HL-60/S4 treated with retinoic acid at 250 ng/mL for 4 days and 3 days (cell line): ENCODE data around the gene SNX30.

Experiments used
- in situ Hi-C: fragments of 300-500 bp; cut with MboI; formaldehyde crosslinking; loops from 2 replicates; pipeline ENCODE4 v1.7.0; 2022; ENCODE audit warnings: low sequenced_read_pairs

SNX30 gene

DNA sequence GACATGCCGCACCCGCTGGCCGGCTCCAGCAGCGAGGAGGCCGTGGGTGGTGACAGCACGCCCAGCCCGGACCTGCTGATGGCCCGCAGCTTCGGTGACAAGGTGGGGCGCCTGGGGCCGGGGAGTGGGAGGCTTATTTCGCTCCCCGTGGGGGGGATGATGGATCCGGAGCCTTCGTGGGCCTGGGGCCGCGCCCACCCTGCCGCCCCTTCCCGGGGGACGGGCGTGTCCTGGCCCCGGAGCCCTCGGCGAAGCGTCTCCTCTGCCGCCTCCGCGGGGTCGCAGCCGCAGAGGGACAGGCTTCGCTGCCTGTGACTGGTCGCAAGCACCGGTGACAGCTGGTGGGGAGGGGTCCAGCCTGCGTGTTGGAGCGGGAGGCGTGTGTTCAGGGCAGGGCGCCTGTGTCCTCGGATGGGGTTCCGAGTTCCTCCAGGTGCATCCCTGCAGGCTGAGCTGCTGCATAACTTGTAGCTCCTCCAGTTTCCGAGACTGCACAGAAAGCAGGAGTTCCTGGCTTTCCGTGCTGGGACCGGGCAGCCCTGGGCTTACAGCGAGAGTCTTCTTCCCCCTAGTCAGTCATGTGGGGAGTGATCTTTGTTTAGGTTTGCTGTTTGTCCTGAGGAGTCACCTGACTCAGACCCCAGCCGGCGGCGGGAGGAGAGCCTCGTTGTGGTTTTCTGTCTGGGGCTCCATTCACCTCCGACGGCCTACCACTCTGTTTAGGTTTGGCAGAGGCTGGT is 666 bp downstream of the SNX30 start:
- in situ Hi-C loops = no loop called here

DNA sequence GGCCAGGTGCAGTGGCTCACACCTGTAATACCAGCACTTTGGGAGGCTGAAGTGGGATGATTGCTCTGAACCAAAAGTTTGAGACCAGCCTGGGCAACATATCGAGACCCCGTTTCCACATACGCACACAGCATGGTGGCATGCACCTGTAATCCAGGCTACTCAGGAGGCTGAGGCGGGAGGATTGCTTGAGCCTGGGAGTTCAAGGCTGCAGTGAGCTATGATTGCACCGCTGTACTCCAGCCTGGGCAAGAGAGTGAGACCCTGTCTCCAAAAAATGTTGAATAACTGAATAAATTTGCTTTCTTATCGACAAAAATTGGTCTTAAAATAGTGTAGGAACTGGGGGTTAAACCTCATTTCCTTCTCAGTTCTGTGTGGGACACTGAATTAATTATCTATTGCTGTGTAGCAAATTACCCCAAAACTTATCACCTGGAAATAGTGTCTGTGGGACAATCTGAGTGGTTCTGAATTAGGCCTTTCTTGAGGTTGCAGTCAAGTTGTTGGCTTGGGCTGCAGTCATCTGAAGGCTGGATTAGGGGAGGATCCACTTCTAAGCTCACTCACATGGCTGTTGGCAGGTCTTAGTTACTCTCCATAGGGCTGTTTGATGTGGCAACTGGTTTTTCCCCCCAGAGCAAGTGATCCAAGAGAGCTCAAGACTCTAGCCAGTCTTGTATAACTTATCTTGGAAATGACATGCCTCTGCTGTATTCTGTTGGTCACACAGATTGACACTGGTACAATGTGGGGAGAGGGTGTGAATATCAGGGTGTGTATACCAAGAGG is 2.0 kb downstream of the SNX30 start:
- in situ Hi-C loops = no loop called here

GRCh38 chr9:112753725-112754124 is 3.2 kb downstream of the SNX30 start:
- in situ Hi-C loops = no loop called here

DNA sequence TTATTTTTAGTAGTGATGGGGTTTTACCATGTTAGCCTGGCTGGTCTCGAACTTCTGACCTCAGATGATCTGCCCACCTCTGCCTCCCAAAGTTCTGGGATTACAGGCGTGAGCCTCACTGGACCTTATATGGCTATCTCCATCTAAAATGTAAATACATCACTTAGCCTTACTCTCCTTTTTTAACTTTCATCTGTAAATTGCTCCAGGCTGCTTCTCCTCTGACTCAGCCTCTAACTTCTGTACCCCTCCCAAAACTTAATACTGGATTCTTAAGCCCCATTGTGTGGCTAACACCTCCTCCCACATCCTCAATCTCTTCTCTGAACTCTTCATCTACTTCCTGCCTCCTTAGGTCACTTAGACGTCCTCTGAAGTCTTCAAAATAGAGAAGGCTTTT is 4.0 kb downstream of the SNX30 start:
- in situ Hi-C loops = no loop called here

DNA sequence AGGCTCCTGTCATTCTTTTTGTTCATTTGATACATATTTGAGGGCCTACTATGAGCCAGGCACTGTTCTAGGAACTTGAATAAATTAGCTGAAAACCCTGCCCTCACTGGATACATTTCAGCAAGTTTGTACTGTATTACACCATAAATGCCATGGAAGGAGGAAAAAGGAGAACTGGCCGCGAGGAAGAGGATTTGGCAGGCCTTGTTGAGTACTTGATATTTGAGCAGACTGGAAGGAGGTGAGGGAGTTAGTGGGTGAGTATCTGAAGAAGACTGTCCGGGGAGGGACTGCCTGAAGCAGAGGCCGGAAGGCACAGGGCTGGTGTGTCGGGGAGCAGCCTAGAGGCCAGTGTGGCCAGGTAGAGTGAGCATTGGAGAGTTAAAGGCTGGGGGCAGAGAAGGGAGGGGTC is 4.5 kb downstream of the SNX30 start:
- in situ Hi-C loops = no loop called here

- in situ Hi-C loops = no loop called here
Observed at GRCh38 chr9:112755675-112756074, 5.1 kb downstream of the SNX30 start.

- in situ Hi-C loops = no loop called here
Observed at GRCh38 chr9:112757282-112757883, 6.8 kb downstream of the SNX30 start.

GRCh38 chr9:112757940-112758339 is 7.4 kb downstream of the SNX30 start:
- in situ Hi-C loops = no loop called here

DNA sequence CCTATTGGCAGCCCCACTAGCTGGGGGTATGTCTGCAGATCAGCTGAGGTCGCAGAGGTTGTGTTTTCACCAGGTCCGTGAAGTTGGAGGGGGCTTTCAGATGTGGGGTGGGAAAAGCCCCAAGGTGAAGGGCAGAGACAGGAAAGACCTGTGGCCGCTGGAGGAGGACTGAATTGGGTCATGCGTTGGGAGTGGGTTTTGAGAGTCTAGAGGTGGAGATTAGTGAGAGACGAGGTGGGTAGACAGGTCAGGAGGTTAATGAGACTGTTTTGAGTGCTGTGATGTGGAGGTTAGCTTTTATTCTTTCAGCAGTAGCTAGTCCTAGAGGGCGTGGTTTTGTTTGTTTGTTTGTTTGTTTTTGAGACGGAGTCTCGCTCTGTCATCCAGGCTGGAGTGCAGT is 10.3 kb downstream of the SNX30 start:
- in situ Hi-C loops = no loop called here

DNA sequence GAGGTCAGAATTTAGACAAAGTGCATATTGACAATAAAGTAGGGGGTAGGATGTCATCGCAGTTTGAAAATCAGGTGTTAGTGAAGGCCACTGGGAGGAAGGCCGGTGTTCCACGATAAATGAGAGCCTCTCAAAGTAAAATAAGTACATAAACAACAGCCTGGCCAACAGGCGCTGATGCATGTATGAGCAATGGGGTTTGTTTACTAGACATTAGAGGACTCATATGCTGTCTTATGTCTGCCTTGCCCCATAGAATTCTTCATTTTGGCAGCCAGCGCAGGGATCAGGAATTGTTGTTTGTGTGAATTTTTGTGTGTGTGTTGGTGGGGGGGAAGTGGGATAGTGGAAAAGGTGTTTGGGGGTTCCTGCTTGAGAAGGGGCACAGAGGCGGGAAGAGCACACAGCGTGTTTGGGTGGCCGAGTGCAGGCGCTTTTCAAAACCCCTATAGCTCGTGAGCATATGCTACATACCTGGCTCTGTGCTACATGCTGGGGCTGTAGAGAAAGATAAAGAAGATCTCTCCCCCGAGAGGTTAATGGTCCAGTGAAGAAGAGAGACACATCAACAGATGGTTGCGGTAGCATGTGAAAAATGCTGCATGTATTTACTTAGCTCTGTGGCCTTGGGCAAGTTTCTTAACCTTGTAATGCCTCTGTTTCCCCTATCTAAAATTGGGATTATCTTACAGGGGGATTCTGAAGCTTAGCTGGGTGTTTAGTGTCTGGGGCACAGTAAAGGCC is 11.5 kb downstream of the SNX30 start:
- in situ Hi-C loops = no loop called here

DNA sequence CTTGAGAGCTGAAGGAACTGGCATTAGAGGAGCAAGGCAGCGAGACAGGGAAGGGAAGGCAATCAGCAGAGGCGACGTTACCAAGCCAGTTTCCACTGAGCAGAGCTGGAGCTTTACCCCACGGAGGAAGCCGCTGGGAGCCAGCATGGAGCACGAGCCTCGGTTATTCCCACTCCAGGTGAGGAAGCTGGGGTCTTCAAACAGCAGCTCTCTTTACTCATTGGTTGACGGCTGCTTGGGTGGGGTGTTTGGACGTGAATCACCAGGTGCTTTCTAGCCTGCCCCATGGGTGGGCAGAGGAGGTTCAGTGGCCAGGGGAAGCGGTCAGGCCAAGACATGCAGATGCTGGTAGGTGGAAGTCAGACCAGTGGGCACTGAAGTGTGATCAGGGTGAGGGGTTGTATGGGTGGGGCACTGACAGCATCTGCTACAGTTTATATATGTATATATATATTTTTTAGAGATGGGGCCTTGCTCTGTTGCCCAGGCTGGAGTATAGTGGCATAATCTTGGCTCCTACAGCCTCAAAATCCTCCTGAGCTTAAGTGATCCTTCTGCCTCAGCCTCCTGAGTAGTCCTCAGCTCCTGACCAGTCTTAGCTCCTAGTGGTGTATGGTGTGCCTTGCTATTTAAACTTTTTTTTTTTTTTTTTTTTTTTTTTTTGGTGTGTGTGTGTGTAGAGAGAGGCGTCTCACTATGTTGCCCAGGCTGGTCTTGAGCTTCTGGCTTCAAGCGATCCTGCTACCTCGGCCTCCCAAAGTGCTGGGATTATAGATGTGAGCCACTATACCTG is 12.4 kb downstream of the SNX30 start:
- in situ Hi-C loops = no loop called here

GRCh38 chr9:112764344-112764743 is 13.8 kb downstream of the SNX30 start:
- in situ Hi-C loops = no loop called here

DNA sequence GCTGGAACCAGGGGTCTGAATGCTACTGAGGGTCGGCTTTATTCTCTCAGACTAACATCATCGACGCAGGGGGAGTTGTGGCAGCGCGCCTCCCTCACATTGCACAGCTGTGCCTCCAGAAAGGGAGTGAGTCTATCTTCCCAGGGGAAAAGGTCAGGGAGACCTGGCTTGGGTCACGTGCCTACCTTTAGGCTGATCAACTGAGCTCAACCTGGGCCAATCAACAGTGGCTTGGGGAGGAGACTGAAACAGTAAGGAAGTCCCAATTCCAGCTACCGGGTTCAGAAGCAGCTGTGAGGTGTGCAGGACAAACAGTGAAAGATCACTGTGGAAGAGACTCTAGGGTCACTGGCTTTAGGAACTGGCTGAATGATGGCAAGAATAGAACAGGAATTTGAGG is 14.3 kb downstream of the SNX30 start:
- in situ Hi-C loops = no loop called here

DNA sequence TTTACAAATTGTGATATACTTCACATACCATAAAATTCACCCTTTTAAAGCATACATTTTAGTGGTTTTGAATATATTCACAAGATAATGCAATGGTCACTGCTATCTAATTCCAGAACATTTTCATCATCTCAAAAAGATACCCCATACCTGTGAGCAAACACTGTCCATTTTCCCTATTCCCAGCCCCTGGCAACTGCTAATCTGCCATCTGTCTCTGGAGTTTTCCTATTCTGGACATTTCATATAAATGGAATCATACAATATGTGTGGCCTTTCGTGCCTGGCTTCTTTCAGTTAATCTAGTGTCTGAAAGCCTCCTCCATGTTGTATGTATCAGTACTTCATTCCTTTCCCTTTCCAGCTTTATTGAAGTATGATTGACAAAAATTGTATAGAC is 14.7 kb downstream of the SNX30 start:
- in situ Hi-C loops = no loop called here

- in situ Hi-C loops = no loop called here
Observed at GRCh38 chr9:112771359-112772214, 21.0 kb downstream of the SNX30 start.

GRCh38 chr9:112772215-112772509 is 21.6 kb downstream of the SNX30 start:
- in situ Hi-C loops = no loop called here

DNA sequence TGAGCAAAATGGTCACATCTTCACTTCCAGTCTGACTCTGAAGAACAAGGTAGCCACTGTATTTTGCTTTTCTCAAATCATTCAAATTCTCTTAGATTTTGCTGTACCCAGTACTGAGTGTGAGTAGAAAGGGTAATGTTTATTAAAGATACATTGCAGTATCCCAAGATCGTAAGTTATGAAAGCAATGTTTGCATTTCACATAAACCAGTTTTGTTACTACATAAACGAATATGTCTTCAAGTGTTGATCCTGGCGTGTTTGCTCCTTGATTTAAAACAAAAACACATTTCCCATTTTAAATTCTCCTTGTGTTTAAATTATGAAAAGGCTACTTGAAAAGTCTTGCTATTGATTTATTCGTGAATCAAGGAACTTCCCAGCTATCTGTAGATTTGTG is 22.0 kb downstream of the SNX30 start:
- in situ Hi-C loops = no loop called here

GRCh38 chr9:112774006-112774996 is 23.7 kb downstream of the SNX30 start:
- in situ Hi-C loops = no loop called here

DNA sequence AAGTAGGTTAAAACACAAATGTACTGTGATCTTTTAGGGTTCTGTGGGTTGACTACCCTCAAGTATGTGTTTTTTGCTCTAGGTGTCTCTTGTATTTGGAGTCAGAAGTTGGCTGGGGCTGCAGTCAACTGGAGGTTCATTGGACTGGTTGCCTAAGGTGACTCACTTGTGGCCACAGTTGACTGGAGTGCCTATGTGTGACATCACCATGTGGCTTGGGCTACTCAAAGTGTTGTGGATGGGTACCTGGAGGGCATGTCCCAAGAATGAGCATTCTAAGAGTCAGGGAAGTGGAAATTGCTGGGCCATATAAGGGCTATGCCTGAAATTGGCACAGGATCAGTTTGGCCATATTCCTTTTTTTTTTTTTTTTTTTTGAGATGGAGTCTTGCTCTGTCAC is 27.4 kb downstream of the SNX30 start:
- in situ Hi-C loops = no loop called here
